CD8-positive, alpha-beta memory T cell (primary cell): ENCODE measurements around the gene EMC9. TPM values are rescaled to one million over a fixed set of nuclear protein-coding genes. Genes with fewer than 3 reads are reported as not detected.

Experiments
- CTCF ChIA-PET: fragments of 350-600 bp; sonication (Branson Sonifier 250); formaldehyde crosslinking; loops from one replicate; lab custom pipeline; 2021; ENCODE audit warnings: antibody characterized with exemption; lab: Charles Lee
- POLR2A ChIA-PET: fragments of 350-600 bp; sonication (Branson Sonifier 250); formaldehyde crosslinking; loops from one replicate; lab custom pipeline; 2021; ENCODE audit warnings: antibody characterized with exemption; lab: Charles Lee
- DNase-seq, 5 donors: peaks; one replicate each; pipeline versions ENCODE4 v3.0.0 to v3.0.0-alpha.2; 2020 to 2022; ENCODE audit warnings: mixed read lengths in 1 of 5
- H3K27ac ChIP-seq: one replicate; pipeline ENCODE4 v1.7.0; 2013; ENCODE audit warnings: low read depth, mild to moderate bottlenecking, low read length, moderate library complexity
- H3K27me3 ChIP-seq: 2 replicates; pipeline ENCODE4 v1.7.0; 2013; ENCODE audit warnings: low read length, mild to moderate bottlenecking; ENCODE audit not compliant: insufficient read depth, poor library complexity, severe bottlenecking
- H3K36me3 ChIP-seq: 2 replicates; pipeline ENCODE4 v1.7.0; 2013; ENCODE audit warnings: mild to moderate bottlenecking, low read length, moderate library complexity; ENCODE audit not compliant: insufficient read depth
- H3K4me1 ChIP-seq: 2 replicates; pipeline ENCODE4 v1.7.0; 2013; ENCODE audit warnings: mild to moderate bottlenecking, low read length, moderate library complexity; ENCODE audit not compliant: insufficient read depth
- H3K4me3 ChIP-seq: 2 replicates; pipeline ENCODE4 v1.7.0; 2013; ENCODE audit warnings: mild to moderate bottlenecking, low read length
- H3K9me3 ChIP-seq: 2 replicates; pipeline ENCODE4 v1.7.0; 2013; ENCODE audit warnings: mild to moderate bottlenecking, low read length
- H3K27ac Mint-ChIP-seq, 8 donors: one replicate each; pipeline ENCODE4 v1.8.0; 2020 to 2021; ENCODE audit warnings: mixed read lengths in 8 of 8, mild to moderate bottlenecking in 6 of 8, inconsistent platforms in 3 of 8, moderate library complexity in 3 of 8
- H3K27me3 Mint-ChIP-seq, 2 donors: one replicate each; pipeline ENCODE4 v1.8.0; 2020 to 2021; ENCODE audit warnings: mixed read lengths in 2 of 2, mild to moderate bottlenecking in 1 of 2, moderate library complexity in 1 of 2
- H3K36me3 Mint-ChIP-seq, 3 donors: one replicate each; pipeline ENCODE4 v1.8.0; 2020 to 2021; ENCODE audit warnings: mixed read lengths in 3 of 3, inconsistent platforms in 1 of 3, mild to moderate bottlenecking in 1 of 3
- H3K4me1 Mint-ChIP-seq, 3 donors: one replicate each; pipeline ENCODE4 v1.8.0; 2020 to 2021; ENCODE audit warnings: mixed read lengths in 3 of 3, inconsistent platforms in 1 of 3, mild to moderate bottlenecking in 1 of 3
- H3K4me3 Mint-ChIP-seq, 7 donors: one replicate each; pipeline ENCODE4 v1.8.0; 2020 to 2021; ENCODE audit warnings: mixed read lengths in 7 of 7, mild to moderate bottlenecking in 6 of 7, moderate library complexity in 4 of 7, inconsistent platforms in 2 of 7
- H3K9me3 Mint-ChIP-seq, 5 donors: one replicate each; pipeline ENCODE4 v1.8.0; 2020 to 2022; ENCODE audit warnings: mixed read lengths in 5 of 5, mild to moderate bottlenecking in 3 of 5, moderate library complexity in 2 of 5, inconsistent platforms in 1 of 5
- polyA plus RNA-seq: library from polyadenylated mRNA; unstranded; fragments of 300-500 nt; fragmentation: Illumina TruSeq; gene quantifications from one replicate; pipeline ENCODE4 v1.2.3, GENCODE V29; 2021
- total RNA-seq, 2 experiments: library from RNA; stranded (reverse); gene quantifications; one replicate each; pipeline ENCODE4 v1.2.3, GENCODE V29; 2021

EMC9 gene
- total and polyA plus RNA-seq, 3 experiments from 2014 or later, result 15.0 to 30.2 (median 28.1) TPM

GRCh38 chr14:24181371-24182077, 40.1 kb upstream of the EMC9 start:
- Mint-ChIP-seq H3K4me3 (peak overlapping the region in 1 of 7 donors; percentile 84), H3K9me3 (no peaks in the 10 kb centered on the region), H3K27ac (peak overlapping the region in 3 of 8 donors; percentile 17 to 86 (median 19)), H3K27me3 (no peaks in the 10 kb centered on the region), H3K4me1 (peaks cover 3 to 4% (median 3%) of the 10 kb centered on the region in 3 donors), H3K36me3 (peaks cover 0 to 96% (median 4%) of the 10 kb centered on the region in 3 donors)
- CTCF ChIA-PET, result interaction anchor here (1.0 to 2.7 kb wide), 4 partner anchors 18 to 250 kb away, joined by 3 to 16 read pairs (median 4); partner anchors contain the start of genes IRF9 and PSME2
- DNase-seq, result no peak
- Histone ChIP-seq H3K27me3 (no peaks in the 10 kb centered on the region), H3K36me3 (peaks cover 44% of the 10 kb centered on the region), H3K27ac (no peak overlapping the region), H3K4me1 (no peaks in the 10 kb centered on the region), H3K4me3 (no peak overlapping the region), H3K9me3 (no peaks in the 10 kb centered on the region)
- POLR2A ChIA-PET, result no interaction called here

DNA sequence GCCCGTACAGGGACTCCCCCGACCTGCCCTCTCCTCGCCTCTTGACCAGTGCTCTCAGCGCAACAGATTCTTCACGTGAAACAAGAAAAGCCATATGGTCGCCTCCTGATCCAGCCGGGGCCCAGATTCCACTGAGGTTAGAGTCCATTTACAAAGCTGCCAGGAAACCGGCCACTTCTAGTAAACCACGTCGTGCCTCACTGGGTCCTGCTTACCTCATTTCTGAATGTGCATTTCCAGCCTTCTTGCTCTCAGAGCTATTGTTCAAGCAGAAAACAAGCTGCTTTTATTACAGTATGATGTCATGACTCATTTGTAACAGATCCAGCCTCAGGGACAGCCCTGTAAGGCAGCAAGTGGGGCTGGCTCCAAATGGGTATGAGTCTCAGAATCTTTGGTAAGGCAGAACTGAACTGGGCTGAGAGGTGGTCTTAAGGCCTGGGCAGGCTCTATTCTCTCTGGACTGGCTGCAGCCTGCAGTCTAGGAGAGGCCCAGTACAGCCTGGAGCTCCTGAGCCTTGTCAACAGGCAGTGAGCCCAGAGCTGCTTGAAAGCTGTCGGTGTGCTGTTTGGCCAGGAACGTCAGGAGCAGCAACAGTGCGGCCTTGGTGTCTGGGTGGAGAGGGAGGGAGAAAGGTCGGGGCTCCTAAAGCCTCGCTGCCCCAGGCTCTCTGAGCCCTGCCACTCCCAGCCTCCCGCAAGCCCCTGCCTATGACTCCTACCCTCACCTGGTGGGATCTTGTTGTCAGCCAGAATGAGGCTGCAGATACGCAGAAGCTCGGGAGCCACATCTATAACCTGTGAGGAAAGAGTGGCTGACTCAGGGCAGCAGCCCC, 38.8 kb upstream of the EMC9 start:
- Histone ChIP-seq H3K27ac (no peak overlapping the region), H3K36me3 (peaks cover 32% of the 10 kb centered on the region), H3K4me3 (no peak overlapping the region), H3K9me3 (no peaks in the 10 kb centered on the region), H3K4me1 (no peaks in the 10 kb centered on the region), H3K27me3 (no peaks in the 10 kb centered on the region)
- H3K27ac Mint-ChIP-seq, result peak overlapping the region in 5 of 8 donors; percentile 23 to 86 (median 38)
- POLR2A ChIA-PET, result no interaction called here
- peaks cover 2 to 7% (median 6%) of the 10 kb centered on the region in 3 donors for H3K4me1 Mint-ChIP-seq
- H3K9me3 Mint-ChIP-seq, result no peaks in the 10 kb centered on the region
- H3K4me3 Mint-ChIP-seq, result no peak overlapping the region
- H3K36me3 Mint-ChIP-seq, result peaks cover 0 to 90% (median 4%) of the 10 kb centered on the region in 3 donors
- CTCF ChIA-PET, result interaction anchor here (0.9 to 2.7 kb wide), 5 partner anchors 10 to 251 kb away, joined by 3 to 16 read pairs (median 4); partner anchors contain the start of gene IRF9
- no peaks in the 10 kb centered on the region for H3K27me3 Mint-ChIP-seq
- DNase-seq, result no peak

GRCh38 chr14:24179294-24179960, 38.0 kb upstream of the EMC9 start:
- ChIA-PET POLR2A (no interaction called here), CTCF (interaction anchor here (0.9 to 2.7 kb wide), 3 partner anchors 9 to 70 kb away, joined by 3 to 16 read pairs (median 4); partner anchors contain the start of gene IRF9)
- DNase-seq, result no peak
- Histone ChIP-seq H3K27ac (no peak overlapping the region), H3K36me3 (peaks cover 24% of the 10 kb centered on the region), H3K9me3 (no peaks in the 10 kb centered on the region), H3K27me3 (no peaks in the 10 kb centered on the region), H3K4me3 (no peak overlapping the region), H3K4me1 (no peaks in the 10 kb centered on the region)
- Mint-ChIP-seq H3K27me3 (no peaks in the 10 kb centered on the region), H3K4me1 (peaks cover 10 to 14% (median 14%) of the 10 kb centered on the region in 3 donors), H3K36me3 (peaks cover 0 to 91% (median 8%) of the 10 kb centered on the region in 3 donors), H3K4me3 (no peak overlapping the region), H3K27ac (peak overlapping the region in 3 of 8 donors; percentile 22 to 90 (median 23)), H3K9me3 (no peaks in the 10 kb centered on the region)

DNA sequence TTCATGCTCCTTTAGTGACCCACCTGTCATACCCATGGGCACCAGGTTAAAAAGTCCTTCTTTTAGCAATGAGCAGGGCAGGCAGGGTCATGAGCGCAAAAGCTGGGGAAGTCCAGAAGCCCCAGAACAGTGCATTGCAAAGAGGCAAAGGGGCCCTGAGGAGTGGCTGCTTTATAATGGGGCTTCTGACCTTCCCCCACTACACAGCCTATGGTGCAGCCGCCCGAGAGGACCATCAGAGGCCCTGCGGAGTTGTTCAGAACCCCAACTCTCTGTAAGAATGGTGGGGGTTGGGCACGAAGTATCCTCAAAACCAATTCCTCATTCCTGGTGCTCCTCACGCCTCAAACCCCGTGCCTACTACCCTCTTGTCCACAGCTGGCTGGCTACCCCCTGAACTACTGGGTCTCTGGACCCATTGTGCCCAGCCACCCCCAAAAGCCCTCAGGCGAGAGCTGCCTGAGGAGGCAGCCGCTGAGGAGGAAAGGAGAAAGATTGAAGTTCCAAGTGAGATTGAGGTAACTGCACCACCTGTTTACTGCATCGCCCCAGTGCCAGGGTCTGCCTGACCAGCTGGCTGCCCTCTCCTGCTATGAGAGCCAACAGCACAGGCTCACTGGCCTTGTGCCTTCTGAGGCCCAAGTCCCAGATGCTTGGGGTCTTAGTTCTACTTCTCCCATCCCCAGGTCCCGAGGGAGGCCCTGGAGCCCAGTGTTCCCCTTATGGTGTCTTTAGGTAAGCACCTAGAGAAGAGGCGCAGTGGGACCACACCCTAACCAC, 37.2 kb upstream of the EMC9 start:
- no peak for DNase-seq
- Histone ChIP-seq H3K27ac (no peak overlapping the region), H3K4me1 (no peaks in the 10 kb centered on the region), H3K9me3 (no peaks in the 10 kb centered on the region), H3K36me3 (peaks cover 23% of the 10 kb centered on the region), H3K27me3 (no peaks in the 10 kb centered on the region), H3K4me3 (no peak overlapping the region)
- Mint-ChIP-seq H3K4me1 (peaks cover 13 to 15% (median 15%) of the 10 kb centered on the region in 3 donors), H3K9me3 (no peaks in the 10 kb centered on the region), H3K36me3 (peaks cover 0 to 85% (median 9%) of the 10 kb centered on the region in 3 donors), H3K4me3 (no peak overlapping the region), H3K27ac (peak overlapping the region in 2 of 8 donors; percentile 22 to 23), H3K27me3 (no peaks in the 10 kb centered on the region)
- ChIA-PET CTCF (interaction anchor here (0.9 to 1.7 kb wide), 2 partner anchors 41 to 69 kb away, joined by 3 read pairs; no protein-coding TSS in a partner anchor), POLR2A (no interaction called here)

DNA sequence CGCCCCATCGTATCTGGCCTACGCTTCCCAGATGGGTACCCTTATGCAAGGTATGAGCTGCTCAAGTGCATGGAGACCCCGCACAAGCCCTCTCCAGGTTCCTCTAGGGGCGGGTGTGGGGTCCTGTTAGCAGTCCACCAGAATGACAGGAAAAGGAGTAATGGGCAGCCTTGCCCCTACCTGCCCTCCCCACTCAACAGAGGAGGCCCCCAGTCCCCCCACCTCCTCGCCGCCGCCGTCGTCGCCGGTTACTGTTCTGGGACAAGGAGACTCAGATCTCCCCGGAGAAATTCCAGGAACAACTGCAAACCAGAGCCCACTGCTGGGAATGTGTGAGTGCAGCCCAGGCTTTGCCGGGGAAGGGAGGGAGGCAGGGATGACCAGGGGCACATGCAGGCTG, 36.5 kb upstream of the EMC9 start:
- no peaks in the 10 kb centered on the region for H3K27me3 ChIP-seq
- H3K4me1 Mint-ChIP-seq, result peaks cover 19 to 22% (median 19%) of the 10 kb centered on the region in 3 donors
- no peaks in the 10 kb centered on the region for H3K27me3 Mint-ChIP-seq
- DNase-seq, result no peak
- ChIA-PET CTCF (interaction anchor here (1.7 kb wide), 1 partner anchor 42 kb away, joined by 3 read pairs; no protein-coding TSS in a partner anchor), POLR2A (no interaction called here)
- peak overlapping the region in 1 of 8 donors; percentile 42 for H3K27ac Mint-ChIP-seq
- H3K4me3 Mint-ChIP-seq, result no peak overlapping the region
- no peaks in the 10 kb centered on the region for H3K9me3 Mint-ChIP-seq
- no peak overlapping the region for H3K4me3 ChIP-seq
- H3K36me3 Mint-ChIP-seq, result peaks cover 0 to 78% (median 9%) of the 10 kb centered on the region in 3 donors
- no peak overlapping the region for H3K27ac ChIP-seq
- no peaks in the 10 kb centered on the region for H3K4me1 ChIP-seq
- no peaks in the 10 kb centered on the region for H3K9me3 ChIP-seq
- peaks cover 19% of the 10 kb centered on the region for H3K36me3 ChIP-seq

DNA sequence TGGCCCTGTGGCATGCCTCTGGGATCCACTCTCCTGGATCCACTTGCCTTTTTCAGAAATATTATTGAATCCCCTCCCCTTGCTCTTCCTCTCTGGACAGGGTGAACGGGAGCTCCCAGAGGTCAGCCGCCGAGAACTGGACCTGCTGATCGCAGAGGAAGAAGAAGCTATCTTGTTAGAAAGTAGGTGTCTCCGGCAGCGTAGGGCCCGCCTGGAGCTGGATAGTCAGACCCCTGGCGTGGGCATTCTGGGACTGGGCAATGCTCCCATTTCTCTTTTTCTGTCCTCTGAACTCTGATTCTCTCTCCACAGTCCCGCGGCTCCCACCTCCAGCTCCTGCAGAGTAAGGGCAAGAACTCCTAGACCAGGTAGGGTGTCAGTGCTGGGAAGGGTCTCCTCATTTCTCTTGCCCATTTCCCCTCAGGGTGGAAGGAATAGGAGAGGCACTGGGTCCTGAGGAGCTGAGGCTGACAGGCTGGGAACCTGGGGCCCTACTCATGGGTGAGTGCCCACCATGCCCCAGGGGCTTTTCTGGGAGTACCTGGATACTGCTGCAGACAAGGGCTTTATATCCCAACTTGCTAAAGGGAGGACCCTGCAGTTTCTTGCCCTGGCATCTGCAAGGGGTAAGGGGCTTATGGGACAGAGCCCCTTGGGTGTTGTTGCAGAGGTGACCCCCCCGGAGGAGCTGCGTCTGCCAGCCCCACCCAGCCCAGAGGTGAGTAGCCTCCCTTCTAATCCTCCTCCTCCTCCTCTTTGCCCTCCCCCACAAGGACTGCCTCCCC, 35.8 kb upstream of the EMC9 start:
- Mint-ChIP-seq H3K27ac (peak overlapping the region in 4 of 8 donors; percentile 31 to 79 (median 44)), H3K36me3 (peaks cover 0 to 72% (median 9%) of the 10 kb centered on the region in 3 donors), H3K27me3 (no peaks in the 10 kb centered on the region), H3K9me3 (no peaks in the 10 kb centered on the region), H3K4me1 (peaks cover 22 to 25% (median 23%) of the 10 kb centered on the region in 3 donors), H3K4me3 (no peak overlapping the region)
- ChIA-PET POLR2A (interaction anchor here (0.6 kb wide), 1 partner anchor 27 kb away, joined by 3 read pairs; no protein-coding TSS in a partner anchor), CTCF (interaction anchor here (1.7 kb wide), 1 partner anchor 43 kb away, joined by 3 read pairs; no protein-coding TSS in a partner anchor)
- DNase-seq, result no peak
- H3K4me1 ChIP-seq, result no peaks in the 10 kb centered on the region
- H3K27ac ChIP-seq, result no peak overlapping the region
- H3K27me3 ChIP-seq, result no peaks in the 10 kb centered on the region
- H3K36me3 ChIP-seq, result peaks cover 19% of the 10 kb centered on the region
- no peaks in the 10 kb centered on the region for H3K9me3 ChIP-seq
- no peak overlapping the region for H3K4me3 ChIP-seq
